SU-DHL-6 (cell line): ENCODE measurements around the gene CCDC185.

Experiments used
- H2AFZ ChIP-seq: fragments of 200-600 bp; sonication (generic); 2 replicates; pipeline ENCODE4 v1.6.1; 2014; ENCODE audit warnings: low read depth, mild to moderate bottlenecking, moderate library complexity, mixed read lengths, antibody characterized with exemption, low read length; ENCODE audit not compliant: severe bottlenecking
- H3F3A ChIP-seq: fragments of 200-600 bp; shearing (Covaris generic); 2 replicates; pipeline ENCODE4 v1.6.0; 2016; ENCODE audit warnings: antibody characterized with exemption, mild to moderate bottlenecking; ENCODE audit not compliant: insufficient read depth
- H3K27ac ChIP-seq: fragments of 200-600 bp; sonication (generic); 2 replicates; pipeline ENCODE4 v1.5.1; 2016; ENCODE audit warnings: low read depth, mild to moderate bottlenecking, low read length, moderate library complexity, mixed read lengths
- H3K27me3 ChIP-seq: fragments of 200-600 bp; sonication (generic), shearing (Covaris generic); 2 replicates; pipeline ENCODE4 v1.6.0; 2014; ENCODE audit warnings: mild to moderate bottlenecking, low read length
- H3K36me3 ChIP-seq: fragments of 200-600 bp; sonication (generic); 2 replicates; pipeline ENCODE4 v1.6.1; 2014; ENCODE audit warnings: mild to moderate bottlenecking, low read length, mixed read lengths
- H3K4me2 ChIP-seq: fragments of 300-600, 200-600 bp; shearing (Covaris generic), sonication (generic); 2 replicates; pipeline ENCODE4 v1.6.0; 2014; ENCODE audit warnings: low read length, low read depth, mild to moderate bottlenecking; ENCODE audit not compliant: poor library complexity, severe bottlenecking
- H3K4me3 ChIP-seq: fragments of 200-600 bp; sonication (generic); 2 replicates; pipeline ENCODE4 v1.5.1; 2014; ENCODE audit warnings: antibody characterized with exemption, low read length, mild to moderate bottlenecking, mixed read lengths; ENCODE audit not compliant: insufficient read depth, poor library complexity, severe bottlenecking
- H3K79me2 ChIP-seq: fragments of 200-600 bp; sonication (generic); 2 replicates; pipeline ENCODE4 v1.6.1; 2014; ENCODE audit warnings: mild to moderate bottlenecking, low read length, moderate library complexity; ENCODE audit not compliant: insufficient read depth
- H3K9ac ChIP-seq: fragments of 200-600 bp; sonication (generic); 2 replicates; pipeline ENCODE4 v1.7.0; 2014; ENCODE audit warnings: mild to moderate bottlenecking, low read length
- H3K9me2 ChIP-seq: fragments of 200-600 bp; sonication (generic); replicated peaks from 2 replicates; pipeline ENCODE4 v1.6.1; 2014; ENCODE audit warnings: low read length; ENCODE audit not compliant: insufficient read depth
- H3K9me3 ChIP-seq: fragments of 200-600 bp; sonication (generic); 2 replicates; pipeline ENCODE4 v1.6.1; 2014; ENCODE audit warnings: low read length, mixed read lengths; ENCODE audit not compliant: insufficient read depth
- H4K20me1 ChIP-seq: fragments of 200-600 bp; sonication (generic); 2 replicates; pipeline ENCODE4 v1.6.1; 2014; ENCODE audit warnings: low read depth, mild to moderate bottlenecking, antibody characterized with exemption, low read length, moderate library complexity, mixed read lengths
- CTCF ChIP-seq: fragments of 200-600 bp; sonication (generic); IDR thresholded peaks from one replicate; pipeline ENCODE4 v1.5.1; 2017; ENCODE audit warnings: antibody characterized with exemption, mild to moderate bottlenecking, low read length, moderate library complexity; ENCODE audit not compliant: insufficient read depth, poor library complexity, severe bottlenecking
- EZH2phosphoT487 ChIP-seq: fragments of 200-600 bp; sonication (generic), shearing (Covaris generic); conservative IDR thresholded peaks from 2 replicates; pipeline ENCODE4 v1.6.1; 2018; ENCODE audit warnings: mild to moderate bottlenecking, antibody characterized with exemption, low read length, moderate library complexity, mixed read lengths

Gene CCDC185

GRCh38 chr1:223405507-223405906, 12.3 kb downstream of the CCDC185 start:
- Histone ChIP-seq H3K9ac (no peak overlapping the region), H3K9me2 (no peaks in the 10 kb centered on the region), H3K4me3 (no peak overlapping the region), H3K4me2 (no peak overlapping the region), H3K36me3 (no peaks in the 10 kb centered on the region), H3K79me2 (no peaks in the 10 kb centered on the region), H3F3A (no peaks in the 10 kb centered on the region), H3K27ac (no peak overlapping the region), H4K20me1 (no peaks in the 10 kb centered on the region), H3K27me3 (no peaks in the 10 kb centered on the region), H2AFZ (no peak overlapping the region), H3K9me3 (no peaks in the 10 kb centered on the region)
- TF ChIP-seq CTCF, result no peak
- TF ChIP-seq EZH2phosphoT487, result no peak

GRCh38 chr1:223410036-223410435, 16.8 kb downstream of the CCDC185 start:
- Histone ChIP-seq H3F3A (no peaks in the 10 kb centered on the region), H2AFZ (no peak overlapping the region), H3K4me3 (no peak overlapping the region), H3K36me3 (no peaks in the 10 kb centered on the region), H3K27ac (no peak overlapping the region), H3K9me2 (no peaks in the 10 kb centered on the region), H3K79me2 (no peaks in the 10 kb centered on the region), H4K20me1 (no peaks in the 10 kb centered on the region), H3K27me3 (no peaks in the 10 kb centered on the region), H3K9me3 (no peaks in the 10 kb centered on the region), H3K9ac (no peak overlapping the region), H3K4me2 (no peak overlapping the region)
- no peak for TF ChIP-seq CTCF
- TF ChIP-seq EZH2phosphoT487, result no peak

DNA sequence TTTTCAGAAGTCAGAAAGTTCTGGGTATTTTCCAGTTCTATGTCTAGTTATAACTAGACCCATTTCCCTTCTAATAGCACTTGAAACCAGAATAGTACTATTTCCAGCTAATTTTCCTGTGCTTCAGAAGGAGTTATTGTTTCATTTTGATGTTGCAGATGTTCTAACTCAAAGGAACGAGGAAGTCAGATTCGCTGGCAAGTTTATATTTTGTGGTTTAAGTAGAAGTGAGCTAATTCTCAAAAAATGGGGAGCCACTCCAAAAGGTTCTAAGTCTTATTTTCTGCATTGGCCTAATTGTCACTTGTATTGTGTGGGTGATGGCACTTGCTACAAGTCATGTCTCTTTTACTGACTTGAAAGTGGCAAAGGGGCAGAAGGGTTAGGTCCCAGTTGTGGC, 18.1 kb downstream of the CCDC185 start:
- Histone ChIP-seq H3K9ac (no peak overlapping the region), H3F3A (no peaks in the 10 kb centered on the region), H3K9me3 (no peaks in the 10 kb centered on the region), H3K4me3 (no peak overlapping the region), H3K79me2 (no peaks in the 10 kb centered on the region), H4K20me1 (no peaks in the 10 kb centered on the region), H3K9me2 (no peaks in the 10 kb centered on the region), H3K36me3 (no peaks in the 10 kb centered on the region), H3K27me3 (no peaks in the 10 kb centered on the region), H3K27ac (no peak overlapping the region), H2AFZ (no peak overlapping the region), H3K4me2 (no peak overlapping the region)
- no peak for TF ChIP-seq EZH2phosphoT487
- no peak for TF ChIP-seq CTCF
